NCI-H526 treated with DMSO at 0.1 percent for 48 hours (cell line): ENCODE results near the gene CAPG.

Source experiments
- DNase-seq: peaks from one replicate; lab custom pipeline; 2025; lab: John Stamatoyannopoulos, UW

Gene CAPG

DNA sequence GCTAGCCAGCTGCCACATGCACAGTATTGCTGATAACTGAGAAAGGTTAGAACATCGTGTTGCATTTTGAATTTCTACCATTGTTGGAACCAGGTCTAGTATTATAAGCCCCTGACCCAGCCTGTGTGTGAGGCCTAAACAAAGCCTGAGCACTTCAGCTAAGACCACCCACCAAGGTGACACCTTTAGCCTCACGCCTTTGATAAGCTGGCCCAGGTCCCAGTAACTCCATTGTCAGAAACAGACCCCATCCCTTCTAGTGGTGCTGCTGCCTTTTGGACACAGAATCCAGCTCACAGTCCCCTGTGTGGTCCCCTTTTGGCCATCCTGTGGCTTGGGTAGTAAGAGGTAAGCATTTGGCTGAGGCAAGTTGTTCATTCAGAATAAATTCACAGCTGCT is 54.0 kb downstream of the CAPG start:
- no peak for DNase-seq

DNA sequence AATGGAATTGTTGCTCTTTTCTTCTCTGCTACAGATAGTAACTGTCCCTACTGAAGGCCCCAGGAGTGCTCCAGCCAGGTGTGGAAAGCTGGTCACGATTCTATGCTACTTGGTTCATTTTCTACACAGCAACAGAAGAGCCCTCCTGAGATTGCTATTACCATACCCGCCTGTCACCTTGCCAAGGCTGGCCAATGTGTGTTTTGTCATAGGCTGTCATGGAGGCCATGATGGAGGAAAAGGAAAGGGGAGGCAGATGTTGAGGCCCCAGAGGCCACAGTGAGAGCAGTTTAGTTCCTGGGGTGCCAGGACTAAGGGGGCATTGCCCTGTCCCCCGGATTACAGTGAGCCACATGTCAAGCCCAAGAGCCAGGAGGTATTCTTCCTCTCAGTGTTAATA is 54.6 kb downstream of the CAPG start:
- DNase-seq = no peak

DNA sequence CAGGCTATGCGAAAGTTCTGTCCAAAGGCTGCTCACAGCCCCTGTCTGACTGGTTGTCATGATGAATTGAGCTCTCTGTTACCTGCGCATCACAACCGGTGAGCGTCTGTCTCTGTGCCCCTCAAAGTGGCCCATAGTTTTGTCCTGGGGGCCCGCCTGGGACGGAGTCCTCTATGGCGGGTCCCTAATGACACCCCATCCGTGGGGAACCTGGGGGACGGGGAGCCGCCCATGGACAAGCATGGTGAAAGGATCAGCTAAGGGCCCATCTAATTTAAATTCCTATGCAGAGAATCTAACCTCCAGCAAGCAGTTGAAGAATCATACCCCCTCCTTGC is 55.1 kb downstream of the CAPG start:
- no peak for DNase-seq

DNA sequence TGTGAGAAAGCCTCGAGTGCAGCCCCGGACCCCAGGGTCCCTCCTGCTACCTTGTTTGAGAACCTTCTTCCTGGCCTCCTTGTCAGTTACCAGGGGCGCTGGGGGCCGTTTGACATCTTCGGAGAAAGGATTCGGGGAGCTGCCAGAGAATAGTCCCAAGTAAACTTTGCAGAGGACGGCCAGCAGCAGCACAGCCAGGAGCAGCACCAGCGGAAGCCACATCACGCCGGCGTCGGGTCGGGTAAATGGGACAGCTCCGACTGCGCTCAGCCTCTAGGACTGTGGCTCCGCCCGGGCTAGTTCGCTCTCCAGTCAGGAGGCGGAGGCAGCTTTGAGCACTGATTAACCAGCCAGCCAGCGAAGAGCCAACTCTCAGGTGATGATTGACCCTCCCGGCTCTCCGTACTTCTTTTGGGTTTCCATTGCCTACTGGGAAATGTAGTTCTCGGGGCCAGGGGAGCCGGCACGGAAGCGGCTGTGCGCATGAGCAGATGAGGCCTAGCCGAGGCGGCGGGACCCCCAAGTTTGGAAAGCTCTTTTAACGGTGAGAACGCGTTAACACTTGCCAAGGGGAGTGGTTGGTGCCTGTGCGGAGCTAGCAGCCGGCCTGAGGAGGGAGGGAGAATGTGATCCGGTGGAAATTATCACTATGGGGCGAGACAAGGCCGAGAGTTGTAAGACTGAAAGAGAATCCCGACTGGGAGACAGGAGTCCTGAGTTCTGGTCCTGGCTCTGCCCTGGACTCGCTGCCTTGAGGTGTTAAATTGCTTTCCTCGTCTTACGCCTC is 55.7 kb downstream of the CAPG start, which contains the start of the genes ELMOD3 and RETSAT:
TSS of gene ELMOD3 (plus strand) at position 484 of the 787 bp plus-strand sequence. CDS start 2,430 bp downstream, outside the sequence.
TSS of gene RETSAT (minus strand) at position 243 of the 787 bp plus-strand sequence. CDS start at position 222, 21 bp downstream.
- peak; percentile 97 for DNase-seq

DNA sequence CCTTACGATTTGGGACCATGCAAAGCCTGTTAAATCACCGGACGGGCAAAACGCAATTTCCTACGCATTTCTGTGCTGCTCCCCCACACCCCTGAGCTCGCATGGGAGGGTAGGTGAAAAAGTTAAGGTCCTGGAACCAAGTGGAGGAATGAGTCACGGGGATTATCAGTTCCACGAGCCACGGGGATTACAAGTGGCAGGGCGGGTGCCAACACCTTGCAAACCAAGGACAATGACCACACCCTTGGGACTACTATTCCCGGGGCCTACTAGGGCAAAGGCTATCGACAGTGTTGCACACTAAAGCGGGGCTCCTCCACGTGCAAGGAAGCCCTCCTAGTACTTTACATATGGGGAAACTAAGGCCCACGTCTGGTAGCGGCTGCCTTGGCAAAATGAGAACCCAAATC is 56.3 kb downstream of the CAPG start:
- no peak for DNase-seq

DNA sequence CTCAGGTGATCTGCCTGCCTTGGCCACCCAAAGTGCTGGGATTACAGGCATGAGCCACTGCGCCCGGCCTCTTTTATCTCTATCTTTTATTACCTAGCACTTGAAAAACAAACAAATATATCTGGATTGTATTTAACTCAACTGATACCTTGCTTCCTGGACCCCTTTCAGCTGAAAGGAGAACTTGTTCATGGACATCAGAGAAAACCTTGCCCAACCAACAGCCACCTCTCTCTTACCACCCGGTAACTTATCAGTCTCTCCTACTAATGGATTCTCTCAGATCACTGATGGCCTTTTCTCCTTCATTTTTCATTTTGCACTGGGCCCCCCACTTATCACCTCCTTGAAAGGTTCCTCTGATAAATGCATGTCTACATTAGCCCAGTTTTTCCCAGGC is 62.6 kb downstream of the CAPG start:
- DNase-seq = no peak
